MCF 10A (cell line): ENCODE data around the gene ING3. TPM values are rescaled to one million over a fixed set of nuclear protein-coding genes. Genes with fewer than 3 reads are reported as not detected.

Experiments
- BruUV-seq: library from RNA; stranded (reverse); fragments of 400-500 nt; replicated peaks from 2 replicates; lab custom pipeline; 2021; lab: Mats Ljungman, UMichigan
- CTCF ChIA-PET: fragments of 300-600 bp; sonication (Branson Sonifier 250); formaldehyde crosslinking; extraction: SDS; loops from one replicate; lab custom pipeline; 2021; ENCODE audit warnings: antibody characterized with exemption, inconsistent platforms; lab: Yijun Ruan, JAX
- POLR2A ChIA-PET: fragments of 300-600, 350-650 bp; sonication (Branson Sonifier 250); formaldehyde crosslinking; extraction: SDS; loops from one replicate; lab custom pipeline; 2020; ENCODE audit warnings: antibody characterized with exemption, inconsistent platforms; lab: Yijun Ruan, JAX
- DNase-seq: peaks from one replicate; pipeline ENCODE4 v3.0.0-alpha.2; 2018; ENCODE audit not compliant: unreplicated experiment
- H3K27ac Mint-ChIP-seq: one replicate; pipeline ENCODE4 v1.8.0; 2022; ENCODE audit warnings: mild to moderate bottlenecking, low read depth, mixed read lengths; ENCODE audit not compliant: unreplicated experiment
- H3K27me3 Mint-ChIP-seq: one replicate; pipeline ENCODE4 v1.8.0; 2022; ENCODE audit warnings: mixed read lengths; ENCODE audit not compliant: insufficient read depth, unreplicated experiment
- H3K36me3 Mint-ChIP-seq: one replicate; pipeline ENCODE4 v1.8.0; 2022; ENCODE audit warnings: mild to moderate bottlenecking, moderate library complexity, mixed read lengths; ENCODE audit not compliant: insufficient read depth, unreplicated experiment
- H3K4me1 Mint-ChIP-seq: one replicate; pipeline ENCODE4 v1.8.0; 2022; ENCODE audit warnings: mixed read lengths; ENCODE audit not compliant: insufficient read depth, unreplicated experiment
- H3K4me3 Mint-ChIP-seq: one replicate; pipeline ENCODE4 v1.8.0; 2022; ENCODE audit warnings: mild to moderate bottlenecking, moderate library complexity, mixed read lengths; ENCODE audit not compliant: unreplicated experiment
- H3K9me3 Mint-ChIP-seq: one replicate; pipeline ENCODE4 v1.8.0; 2022; ENCODE audit warnings: mixed read lengths; ENCODE audit not compliant: unreplicated experiment
- CTCF ChIP-seq: fragments of 200-600 bp; IDR thresholded peaks from one replicate; pipeline ENCODE4 v1.8.0; 2022; ENCODE audit warnings: antibody characterized with exemption, mild to moderate bottlenecking; ENCODE audit not compliant: unreplicated experiment
- intact Hi-C: fragments of 100-400 bp; cut with micrococcal nuclease; formaldehyde crosslinking; loops from 2 replicates; pipeline ENCODE4 v1.14.1; 2022
- total RNA-seq: library from RNA; stranded (reverse); gene quantifications from 2 replicates; pipeline ENCODE4 v1.2.3, GENCODE V29; 2022

ING3 gene
- total RNA-seq, 1 experiment from 2014 or later, result 18.9 TPM

- intact Hi-C loops, result no loop called here
- peaks cover 11% of the 10 kb centered on the region for H3K4me1 Mint-ChIP-seq
- ChIA-PET CTCF (no interaction called here), POLR2A (no interaction called here)
- DNase-seq, result no peak
- no TSS peak for BruUV-seq
- no peak overlapping the region for H3K4me3 Mint-ChIP-seq
- peaks cover 82% of the 10 kb centered on the region for H3K27me3 Mint-ChIP-seq
- H3K36me3 Mint-ChIP-seq, result no peaks in the 10 kb centered on the region
- no peaks in the 10 kb centered on the region for H3K9me3 Mint-ChIP-seq
- TF ChIP-seq CTCF, result no peak
- H3K27ac Mint-ChIP-seq, result no peak overlapping the region
These were observed 42.5 kb downstream of the ING3 start for GRCh38 chr7:120992965-120993494.

GRCh38 chr7:120993553-120994191, 43.1 kb downstream of the ING3 start:
- no peak for TF ChIP-seq CTCF
- peaks cover 8% of the 10 kb centered on the region for H3K4me1 Mint-ChIP-seq
- POLR2A ChIA-PET, result interaction anchor here (0.6 kb wide), 1 partner anchor 64 kb away, joined by 3 read pairs; no protein-coding TSS in a partner anchor
- H3K36me3 Mint-ChIP-seq, result no peaks in the 10 kb centered on the region
- CTCF ChIA-PET, result no interaction called here
- no peaks in the 10 kb centered on the region for H3K9me3 Mint-ChIP-seq
- no peak overlapping the region for H3K27ac Mint-ChIP-seq
- intact Hi-C loops, result no loop called here
- peaks cover 82% of the 10 kb centered on the region for H3K27me3 Mint-ChIP-seq
- BruUV-seq, result no TSS peak
- H3K4me3 Mint-ChIP-seq, result no peak overlapping the region
- DNase-seq, result peak; percentile 35

- CTCF ChIA-PET, result interaction anchor here (1.2 kb wide), 1 partner anchor 8 kb away, joined by 3 read pairs; no protein-coding TSS in a partner anchor
- BruUV-seq, result no TSS peak
- Mint-ChIP-seq H3K4me1 (peaks cover 5% of the 10 kb centered on the region), H3K9me3 (no peaks in the 10 kb centered on the region), H3K4me3 (no peak overlapping the region), H3K27me3 (peaks cover 82% of the 10 kb centered on the region), H3K36me3 (no peaks in the 10 kb centered on the region), H3K27ac (no peak overlapping the region)
- no peak for TF ChIP-seq CTCF
- intact Hi-C loops, result no loop called here
- DNase-seq, result no peak
- POLR2A ChIA-PET, result interaction anchor here (0.6 kb wide), 1 partner anchor 63 kb away, joined by 3 read pairs; no protein-coding TSS in a partner anchor
These were observed 44.2 kb downstream of the ING3 start for GRCh38 chr7:120994512-120995410.

GRCh38 chr7:120995654-120996053, 45.1 kb downstream of the ING3 start:
- H3K4me3 Mint-ChIP-seq, result no peak overlapping the region
- intact Hi-C loops, result no loop called here

More at GRCh38 chr7:120995654-120996053, 45.1 kb downstream of the ING3 start:
- TF ChIP-seq CTCF, result no peak
- no TSS peak for BruUV-seq
- H3K4me1 Mint-ChIP-seq, result peaks cover 5% of the 10 kb centered on the region
- H3K9me3 Mint-ChIP-seq, result no peaks in the 10 kb centered on the region
- no peaks in the 10 kb centered on the region for H3K36me3 Mint-ChIP-seq
- ChIA-PET CTCF (interaction anchor here (1.0 to 1.2 kb wide), 2 partner anchors 9 to 47 kb away, joined by 3 to 4 read pairs; no protein-coding TSS in a partner anchor), POLR2A (no interaction called here)
- no peak overlapping the region for H3K27ac Mint-ChIP-seq
- no peak for DNase-seq
- peaks cover 82% of the 10 kb centered on the region for H3K27me3 Mint-ChIP-seq
